ENCODE data around the gene GOLGA8B. TPM values are rescaled to one million over a fixed set of nuclear protein-coding genes. Genes with fewer than 3 reads are reported as not detected.
"Not testable (repeated sequence)": the region's sequence is repeated elsewhere in the genome, so short reads cannot be mapped to it uniquely, and the experiment has no call there.

The GOLGA8B gene
- polyA plus RNA-seq, 1 experiment, result 25.6 TPM

- no peaks in the 10 kb centered on the region for H3K27me3 ChIP-seq (ENCODE audit: control insufficient read depth, insufficient read depth, low read length)
- no peak overlapping the region for H3K27ac ChIP-seq (ENCODE audit: low read depth, low read length)
- POLR2A ChIA-PET, result no interaction called here
- H3K4me3 ChIP-seq (ENCODE audit: low read depth, low read length), result no peak overlapping the region
- CTCF ChIA-PET, result interaction anchor here (1.0 kb wide), 1 partner anchor 524 kb away, joined by 3 read pairs; no protein-coding TSS in a partner anchor
- no peak for TF ChIP-seq CTCF (IDR thresholded peaks at IDR 0.05; ENCODE audit: low read depth, low read length)
- DNase-seq (ENCODE audit: low read depth, low spot score), result no peak
- no peaks in the 10 kb centered on the region; the same call in 1 of the 2 replicates for H3K9me3 ChIP-seq (ENCODE audit: control insufficient read depth, insufficient read depth, low read length)
Measured at GRCh38 chr15:34584996-34585395, 1.5 kb upstream of the GOLGA8B start.

GRCh38 chr15:34584330-34584668 lies 848 bp upstream of the GOLGA8B start:
- ChIA-PET POLR2A (no interaction called here), CTCF (no interaction called here)
- Histone ChIP-seq H3K4me3 (ENCODE audit: low read depth, low read length) (peak overlapping the region; percentile 72), H3K27ac (ENCODE audit: low read depth, low read length) (no peak overlapping the region), H3K9me3 (ENCODE audit: control insufficient read depth, insufficient read depth, low read length) (no peaks in the 10 kb centered on the region; the same call in 1 of the 2 replicates), H3K27me3 (ENCODE audit: control insufficient read depth, insufficient read depth, low read length) (no peaks in the 10 kb centered on the region)
- TF ChIP-seq CTCF (IDR thresholded peaks at IDR 0.05; ENCODE audit: low read depth, low read length), result no peak
- DNase-seq (ENCODE audit: low read depth, low spot score), result no peak

GRCh38 chr15:34582461-34583371 lies 735 bp downstream of the GOLGA8B start:
- ChIA-PET POLR2A (interaction anchor here (1.1 kb wide), 1 partner anchor 240 kb away, joined by 3 read pairs; the partner anchor contains the start of gene NOP10), CTCF (no interaction called here)
- H3K4me3 ChIP-seq (ENCODE audit: low read depth, low read length), result peak overlapping the region; percentile 72
- no peaks in the 10 kb centered on the region for H3K27me3 ChIP-seq (ENCODE audit: control insufficient read depth, insufficient read depth, low read length)
- no peak overlapping the region for H3K27ac ChIP-seq (ENCODE audit: low read depth, low read length)
- no peak for TF ChIP-seq CTCF (IDR thresholded peaks at IDR 0.05; ENCODE audit: low read depth, low read length)
- no peak for DNase-seq (ENCODE audit: low read depth, low spot score)
- no peaks in the 10 kb centered on the region; the same call in 1 of the 2 replicates for H3K9me3 ChIP-seq (ENCODE audit: control insufficient read depth, insufficient read depth, low read length)

- peak overlapping the region; percentile 72 for H3K4me3 ChIP-seq (ENCODE audit: low read depth, low read length)
- H3K9me3 ChIP-seq (ENCODE audit: control insufficient read depth, insufficient read depth, low read length); H3K27me3 ChIP-seq (ENCODE audit: control insufficient read depth, insufficient read depth, low read length); POLR2A ChIA-PET; DNase-seq (ENCODE audit: low read depth, low spot score); H3K27ac ChIP-seq (ENCODE audit: low read depth, low read length): not testable (repeated sequence)
- CTCF ChIA-PET, result interaction anchor here (1.5 kb wide), 1 partner anchor 214 kb away, joined by 5 read pairs; the partner anchor contains the start of gene LPCAT4
Measured at GRCh38 chr15:34581687-34582460, 1.6 kb downstream of the GOLGA8B start.

- Histone ChIP-seq H3K9me3 (ENCODE audit: control insufficient read depth, insufficient read depth, low read length) (no peaks in the 10 kb centered on the region; the same call in 1 of the 2 replicates), H3K27me3 (ENCODE audit: control insufficient read depth, insufficient read depth, low read length) (no peaks in the 10 kb centered on the region), H3K27ac (ENCODE audit: low read depth, low read length) (no peak overlapping the region), H3K4me3 (ENCODE audit: low read depth, low read length) (no peak overlapping the region)
- DNase-seq (ENCODE audit: low read depth, low spot score), result no peak
- CTCF ChIA-PET, result interaction anchor here (1.5 kb wide), 1 partner anchor 213 kb away, joined by 5 read pairs; the partner anchor contains the start of gene LPCAT4
- no peak for TF ChIP-seq CTCF (IDR thresholded peaks at IDR 0.05; ENCODE audit: low read depth, low read length)
- POLR2A ChIA-PET, result no interaction called here
Measured at GRCh38 chr15:34581043-34581365, 2.4 kb downstream of the GOLGA8B start.

GRCh38 chr15:34580251-34581042 lies 3.0 kb downstream of the GOLGA8B start:
- H3K27me3 ChIP-seq (ENCODE audit: control insufficient read depth, insufficient read depth, low read length); H3K4me3 ChIP-seq (ENCODE audit: low read depth, low read length); DNase-seq (ENCODE audit: low read depth, low spot score); H3K27ac ChIP-seq (ENCODE audit: low read depth, low read length); H3K9me3 ChIP-seq (ENCODE audit: control insufficient read depth, insufficient read depth, low read length); POLR2A ChIA-PET: not testable (repeated sequence)
- CTCF ChIA-PET, result interaction anchor here (1.5 kb wide), 1 partner anchor 213 kb away, joined by 5 read pairs; the partner anchor contains the start of gene LPCAT4
